K562 (cell line): ENCODE data around the gene NFATC2. TPM values are rescaled to one million over a fixed set of nuclear protein-coding genes. Genes with fewer than 3 reads are reported as not detected.

Experiments used
- ARHGAP35 ChIP-seq: fragments of 450-650 bp; IDR thresholded peaks from 2 replicates; pipeline ENCODE4 v1.6.1; 2018; ENCODE audit not compliant: partially characterized antibody
- ARID1B ChIP-seq: fragments of 450-650 bp; IDR thresholded peaks from 2 replicates; pipeline ENCODE4 v1.6.1; 2016; ENCODE audit warnings: antibody characterized with exemption, mild to moderate bottlenecking, inconsistent platforms
- ATF1 ChIP-seq, 2 experiments: fragments of 450-650 bp in 1 of 2; IDR thresholded peaks; 2 replicates each; pipeline ENCODE4 v1.6.1; 2016; ENCODE audit warnings: missing compliant biosample characterization in 1 of 2, missing genetic modification characterization in 1 of 2
- DPF2 ChIP-seq: fragments of 450-650 bp; IDR thresholded peaks from 2 replicates; pipeline ENCODE4 v1.6.1; 2016
- ELK3 ChIP-seq: fragments of 450-650 bp; formaldehyde crosslinking; IDR thresholded peaks from 2 replicates; pipeline ENCODE4 v1.4.0; 2020; ENCODE audit warnings: mild to moderate bottlenecking
- EP300 ChIP-seq: IDR thresholded peaks from 2 replicates; pipeline ENCODE4 v1.6.1; 2012; ENCODE audit warnings: low read length, improper control_type of control experiment
- FOSL1 ChIP-seq: fragments of 200-800 bp; sonication (Bioruptor generic); conservative IDR thresholded peaks from 2 replicates; pipeline ENCODE4 v1.6.1; 2016; ENCODE audit warnings: missing genetic modification characterization, missing compliant biosample characterization
- GTF2F1 ChIP-seq: IDR thresholded peaks from 2 replicates; pipeline ENCODE4 v1.6.1; 2011; ENCODE audit warnings: low read depth, low read length, improper control_type of control experiment
- JUND ChIP-seq, 2 experiments: IDR thresholded peaks; 2 replicates in 1 of 2; 3 replicates in 1 of 2; pipeline ENCODE4 v1.6.1; 2011; ENCODE audit warnings: borderline replicate concordance in 2 of 2, low read depth in 2 of 2, low read length in 2 of 2, improper control_type of control experiment in 1 of 2, missing biosample characterization in 1 of 2, missing genetic modification characterization in 1 of 2, missing genetic modification reagents in 1 of 2
- MAFG ChIP-seq: fragments of 450-650 bp; conservative IDR thresholded peaks from 2 replicates; pipeline ENCODE4 v1.6.1; 2016; ENCODE audit warnings: missing genetic modification characterization, missing compliant biosample characterization
- MYNN ChIP-seq, 2 experiments: sonication (generic); formaldehyde crosslinking in 1 of 2; IDR thresholded peaks; 2 replicates each; pipeline versions ENCODE4 v1.5.0 to v1.6.1; 2016 to 2020; ENCODE audit warnings: antibody characterized with exemption in 1 of 2, missing genetic modification reagents in 1 of 2
- PHF8 ChIP-seq: fragments of 200-600 bp; sonication (generic); IDR thresholded peaks from 2 replicates; pipeline ENCODE4 v1.6.1; 2012; ENCODE audit warnings: mixed run types, mild to moderate bottlenecking, inconsistent platforms, low read length, moderate library complexity, borderline replicate concordance
- RHOXF2B ChIP-seq: fragments of 250-450 bp; sonication (Bioruptor Pico); conservative IDR thresholded peaks from 2 replicates; pipeline ENCODE4 v1.5.1; 2021
- RNF2 ChIP-seq: sonication (generic); IDR thresholded peaks from 2 replicates; pipeline ENCODE4 v1.6.1; 2016
- ZBTB11 ChIP-seq, 3 experiments: fragments of 200-800 bp in 1 of 3; fragments of 250-450 bp in 1 of 3; fragments of 450-650 bp in 1 of 3; sonication (Bioruptor Pico) in 1 of 3; sonication (Bioruptor generic) in 1 of 3; formaldehyde crosslinking in 1 of 3; IDR thresholded peaks; 2 replicates each; pipeline versions ENCODE4 v1.6.1 to v1.8.0; 2016 to 2022; ENCODE audit warnings: mild to moderate bottlenecking in 2 of 3, missing genetic modification characterization in 2 of 3, missing compliant biosample characterization in 1 of 3, moderate library complexity in 1 of 3
- ZFPM2 ChIP-seq: fragments of 250-450 bp; sonication (Bioruptor Pico); IDR thresholded peaks from 2 replicates; pipeline ENCODE4 v1.5.1; 2022; ENCODE audit warnings: mild to moderate bottlenecking
- ZNF3 ChIP-seq: fragments of 250-450 bp; sonication (Bioruptor Pico); IDR thresholded peaks from 2 replicates; pipeline ENCODE4 v1.5.0; 2021; ENCODE audit warnings: mild to moderate bottlenecking, moderate library complexity
- ZNF445 ChIP-seq: fragments of 250-450 bp; sonication (Bioruptor Pico); IDR thresholded peaks from 2 replicates; pipeline ENCODE4 v1.4.0; 2020; ENCODE audit warnings: low read depth, mild to moderate bottlenecking, moderate library complexity
- ZNF695 ChIP-seq: fragments of 450-650 bp; formaldehyde crosslinking; IDR thresholded peaks from 2 replicates; pipeline ENCODE4 v1.4.0; 2020; ENCODE audit warnings: mild to moderate bottlenecking, moderate library complexity
- polyA plus RNA-seq, 8 experiments: library from polyadenylated mRNA; depleted of rRNA in 4 of 8; stranded (reverse) in 5 of 8; unstranded in 3 of 8; fragments of >200 nt; fragmentation: Nextera tagmentation in 2 of 8; fragmentation: Illumina TruSeq in 1 of 8; extraction: Ambion mirVana in 2 of 8; extraction: Trizol in 1 of 8; gene quantifications; 2 replicates each; pipeline versions ENCODE4 v1.2.1 to v1.2.3, GENCODE V29; 2011 to 2014; ENCODE audit warnings: inconsistent platforms in 1 of 8, missing spikeins in 1 of 8
- total RNA-seq, 7 experiments: library from RNA; depleted of rRNA in 6 of 7; stranded (reverse); fragments of >200 nt in 6 of 7; fragmentation: Illumina TruSeq in 2 of 7; extraction: Trizol in 2 of 7; gene quantifications; 2 replicates each; pipeline versions ENCODE4 v1.2.1 to v1.2.3, GENCODE V29; 2011 to 2021; ENCODE audit warnings: low replicate concordance in 1 of 7

Gene NFATC2
- total and polyA plus RNA-seq, 9 of the 15 experiments (the other 6 are each of a cell fraction or from before 2014, with no cell fraction given): 1.9 to 11.2 (median 3.0) TPM

GRCh38 chr20:51366155-51366886, 176.2 kb downstream of the NFATC2 start (continued):
- no peak for TF ChIP-seq DPF2
- TF ChIP-seq RHOXF2B: no peak
- no peak for TF ChIP-seq MYNN (IDR thresholded peaks at IDR 0.05)
- TF ChIP-seq MYNN (CRISPR knock-in tag; IDR thresholded peaks at IDR 0.05): no peak
- TF ChIP-seq ZFPM2 (CRISPR knock-in tag): no peak
- TF ChIP-seq RNF2: no peak
- no peak for TF ChIP-seq ZNF445 (CRISPR knock-in tag)
- no peak for TF ChIP-seq ELK3 (CRISPR knock-in tag)
- TF ChIP-seq MAFG (tag): no peak
- TF ChIP-seq JUND (IDR thresholded peaks at IDR 0.05; ENCODE audit: borderline replicate concordance, low read depth, low read length): peak; percentile 51; the same call in 1 of the 2 replicates
- TF ChIP-seq JUND (tag; IDR thresholded peaks at IDR 0.05; ENCODE audit: borderline replicate concordance, low read depth, low read length): 0 out of 3 replicates have a peak, but pooled peaks have one; percentile 19
- no peak for TF ChIP-seq ZBTB11 (CRISPR knock-in tag; IDR thresholded peaks at IDR 0.05)
- TF ChIP-seq ZNF3 (CRISPR knock-in tag): no peak
- no peak for TF ChIP-seq EP300
- TF ChIP-seq FOSL1 (tag): peak; percentile 67
- TF ChIP-seq GTF2F1: no peak
- TF ChIP-seq ZNF695: no peak
- no peak for TF ChIP-seq PHF8
- no peak for TF ChIP-seq ARHGAP35
- TF ChIP-seq ATF1 (CRISPR knock-in tag; IDR thresholded peaks at IDR 0.05): no peak
- TF ChIP-seq ATF1 (tag; IDR thresholded peaks at IDR 0.05): 0 out of 2 replicates have a peak, but pooled peaks have one; percentile 33
- TF ChIP-seq ARID1B: peak; percentile 62; the same call in 1 of the 2 replicates
- TF ChIP-seq, all 486 proteins: peak for 14
